ENCODE data around the gene SLC25A41.

Gene SLC25A41

GRCh38 chr19:6472713-6473112, 39.1 kb upstream of the SLC25A41 start:
- Histone ChIP-seq H3K36me3 (ENCODE audit: control insufficient read depth, insufficient read depth, low read length) (no peaks in the 10 kb centered on the region), H3K4me3 (ENCODE audit: low read length) (no peak overlapping the region), H3K9ac (ENCODE audit: low read length) (no peak overlapping the region), H3K27ac (ENCODE audit: low read depth, low read length) (no peak overlapping the region), H3K4me1 (ENCODE audit: control insufficient read depth, insufficient read depth, low read length) (no peaks in the 10 kb centered on the region), H3K27me3 (ENCODE audit: control insufficient read depth, insufficient read depth, low read length) (peaks cover 15% of the 10 kb centered on the region)

- Histone ChIP-seq H3K9ac (ENCODE audit: low read length) (no peak overlapping the region), H3K4me1 (ENCODE audit: control insufficient read depth, insufficient read depth, low read length) (no peaks in the 10 kb centered on the region), H3K27me3 (ENCODE audit: control insufficient read depth, insufficient read depth, low read length) (peaks cover 9% of the 10 kb centered on the region), H3K4me3 (ENCODE audit: low read length) (no peak overlapping the region), H3K36me3 (ENCODE audit: control insufficient read depth, insufficient read depth, low read length) (no peaks in the 10 kb centered on the region), H3K27ac (ENCODE audit: low read depth, low read length) (no peak overlapping the region)
These were observed 37.5 kb upstream of the SLC25A41 start for GRCh38 chr19:6471076-6471475.

- no peak overlapping the region for H3K27ac ChIP-seq (ENCODE audit: low read depth, low read length)
- H3K4me3 ChIP-seq (ENCODE audit: low read length) = no peak overlapping the region
- no peaks in the 10 kb centered on the region for H3K4me1 ChIP-seq (ENCODE audit: control insufficient read depth, insufficient read depth, low read length)
- peaks cover 4% of the 10 kb centered on the region for H3K27me3 ChIP-seq (ENCODE audit: control insufficient read depth, insufficient read depth, low read length)
- H3K9ac ChIP-seq (ENCODE audit: low read length) = no peak overlapping the region
- no peaks in the 10 kb centered on the region for H3K36me3 ChIP-seq (ENCODE audit: control insufficient read depth, insufficient read depth, low read length)
These were observed 36.6 kb upstream of the SLC25A41 start for GRCh38 chr19:6470173-6470572.

- no peak overlapping the region for H3K4me3 ChIP-seq (ENCODE audit: low read length)
- no peaks in the 10 kb centered on the region for H3K36me3 ChIP-seq (ENCODE audit: control insufficient read depth, insufficient read depth, low read length)
- peaks cover 8% of the 10 kb centered on the region for H3K27me3 ChIP-seq (ENCODE audit: control insufficient read depth, insufficient read depth, low read length)
- H3K27ac ChIP-seq (ENCODE audit: low read depth, low read length) = no peak overlapping the region
- no peaks in the 10 kb centered on the region for H3K4me1 ChIP-seq (ENCODE audit: control insufficient read depth, insufficient read depth, low read length)
- H3K9ac ChIP-seq (ENCODE audit: low read length) = no peak overlapping the region
These were observed 33.8 kb upstream of the SLC25A41 start for GRCh38 chr19:6467384-6467783.

GRCh38 chr19:6466526-6467248, 33.1 kb upstream of the SLC25A41 start:
- no peak overlapping the region for H3K9ac ChIP-seq (ENCODE audit: low read length)
- peaks cover 8% of the 10 kb centered on the region for H3K27me3 ChIP-seq (ENCODE audit: control insufficient read depth, insufficient read depth, low read length)
- no peak overlapping the region for H3K4me3 ChIP-seq (ENCODE audit: low read length)
- H3K27ac ChIP-seq (ENCODE audit: low read depth, low read length) = no peak overlapping the region
- H3K36me3 ChIP-seq (ENCODE audit: control insufficient read depth, insufficient read depth, low read length) = no peaks in the 10 kb centered on the region
- no peaks in the 10 kb centered on the region for H3K4me1 ChIP-seq (ENCODE audit: control insufficient read depth, insufficient read depth, low read length)

GRCh38 chr19:6465663-6466062, 32.1 kb upstream of the SLC25A41 start:
- H3K9ac ChIP-seq (ENCODE audit: low read length) = no peak overlapping the region
- H3K27me3 ChIP-seq (ENCODE audit: control insufficient read depth, insufficient read depth, low read length) = peaks cover 8% of the 10 kb centered on the region
- H3K36me3 ChIP-seq (ENCODE audit: control insufficient read depth, insufficient read depth, low read length) = no peaks in the 10 kb centered on the region
- H3K4me3 ChIP-seq (ENCODE audit: low read length) = peak overlapping the region; percentile 60
- no peaks in the 10 kb centered on the region for H3K4me1 ChIP-seq (ENCODE audit: control insufficient read depth, insufficient read depth, low read length)
- H3K27ac ChIP-seq (ENCODE audit: low read depth, low read length) = no peak overlapping the region

GRCh38 chr19:6465006-6465405, 31.4 kb upstream of the SLC25A41 start:
- H3K9ac ChIP-seq (ENCODE audit: low read length) = no peak overlapping the region
- H3K27me3 ChIP-seq (ENCODE audit: control insufficient read depth, insufficient read depth, low read length) = peaks cover 8% of the 10 kb centered on the region
- peak overlapping the region; percentile 60 for H3K4me3 ChIP-seq (ENCODE audit: low read length)

GRCh38 chr19:6464070-6464873, 30.7 kb upstream of the SLC25A41 start, which contains the start of gene CRB3:
TSS of gene CRB3 (plus strand) at chr19:6464271. CDS start at chr19:6464702, 431 bp downstream.
- no peak within 1 kb of the TSS for H3K27ac ChIP-seq (ENCODE audit: low read depth, low read length)
- no peak within 1 kb of the TSS for H3K9ac ChIP-seq (ENCODE audit: low read length)
- peak within 1 kb of the TSS; percentile 60 for H3K4me3 ChIP-seq (ENCODE audit: low read length)
- H3K27me3 ChIP-seq (ENCODE audit: control insufficient read depth, insufficient read depth, low read length) = peaks cover 8% of the 10 kb centered on the region
- H3K36me3 ChIP-seq (ENCODE audit: control insufficient read depth, insufficient read depth, low read length) = no peaks in the 10 kb centered on the region
- no peaks in the 10 kb centered on the region for H3K4me1 ChIP-seq (ENCODE audit: control insufficient read depth, insufficient read depth, low read length)

More at GRCh38 chr19:6465006-6465405, 31.4 kb upstream of the SLC25A41 start:
- H3K27ac ChIP-seq (ENCODE audit: low read depth, low read length) = no peak overlapping the region
- H3K36me3 ChIP-seq (ENCODE audit: control insufficient read depth, insufficient read depth, low read length) = no peaks in the 10 kb centered on the region
- H3K4me1 ChIP-seq (ENCODE audit: control insufficient read depth, insufficient read depth, low read length) = no peaks in the 10 kb centered on the region

- H3K36me3 ChIP-seq (ENCODE audit: control insufficient read depth, insufficient read depth, low read length) = peaks cover 5% of the 10 kb centered on the region
- H3K27me3 ChIP-seq (ENCODE audit: control insufficient read depth, insufficient read depth, low read length) = peaks cover 5% of the 10 kb centered on the region
- H3K4me1 ChIP-seq (ENCODE audit: control insufficient read depth, insufficient read depth, low read length) = peaks cover 7% of the 10 kb centered on the region
- peak overlapping the region; percentile 62 for H3K9ac ChIP-seq (ENCODE audit: low read length)
- peak overlapping the region; percentile 92 for H3K4me3 ChIP-seq (ENCODE audit: low read length)
- H3K27ac ChIP-seq (ENCODE audit: low read depth, low read length) = peak overlapping the region; percentile 77
These were observed 26.7 kb upstream of the SLC25A41 start for GRCh38 chr19:6460099-6460884.

GRCh38 chr19:6459262-6460098, 25.9 kb upstream of the SLC25A41 start, which contains the start of gene SLC25A23:
TSS of gene SLC25A23 (minus strand) at chr19:6459792. CDS start at chr19:6459628, 164 bp downstream.
- Histone ChIP-seq H3K9ac (ENCODE audit: low read length) (peak within 1 kb of the TSS; percentile 62), H3K27me3 (ENCODE audit: control insufficient read depth, insufficient read depth, low read length) (peaks cover 4% of the 10 kb centered on the region), H3K4me1 (ENCODE audit: control insufficient read depth, insufficient read depth, low read length) (peaks cover 7% of the 10 kb centered on the region), H3K4me3 (ENCODE audit: low read length) (peak within 1 kb of the TSS; percentile 92), H3K36me3 (ENCODE audit: control insufficient read depth, insufficient read depth, low read length) (peaks cover 9% of the 10 kb centered on the region), H3K27ac (ENCODE audit: low read depth, low read length) (peak within 1 kb of the TSS; percentile 77)

GRCh38 chr19:6458695-6459261, 25.2 kb upstream of the SLC25A41 start:
- peak overlapping the region; percentile 77 for H3K27ac ChIP-seq (ENCODE audit: low read depth, low read length)
- H3K4me1 ChIP-seq (ENCODE audit: control insufficient read depth, insufficient read depth, low read length) = peaks cover 7% of the 10 kb centered on the region
- H3K9ac ChIP-seq (ENCODE audit: low read length) = no peak overlapping the region

More at GRCh38 chr19:6458695-6459261, 25.2 kb upstream of the SLC25A41 start:
- H3K27me3 ChIP-seq (ENCODE audit: control insufficient read depth, insufficient read depth, low read length) = peaks cover under 1% of the 10 kb centered on the region
- peak overlapping the region; percentile 92 for H3K4me3 ChIP-seq (ENCODE audit: low read length)
- H3K36me3 ChIP-seq (ENCODE audit: control insufficient read depth, insufficient read depth, low read length) = peaks cover 16% of the 10 kb centered on the region

Data from rectal smooth muscle tissue (tissue), 1 donor.